Umbilical cord (tissue), 2 donors: Measurements from ENCODE around the gene HBEGF. TPM values are rescaled to one million over a fixed set of nuclear protein-coding genes. Genes with fewer than 3 reads are reported as not detected.

Experiments
- DNase-seq: peaks from one replicate; pipeline ENCODE4 v3.0.0-alpha.2; 2015; ENCODE audit warnings: low spot score
- total RNA-seq: library from RNA; depleted of rRNA; stranded (reverse); fragments of >200 nt; gene quantifications from one replicate; pipeline ENCODE4 v1.2.3, GENCODE V29; 2014; ENCODE audit warnings: low replicate concordance; ENCODE audit not compliant: insufficient read depth

HBEGF gene
- total RNA-seq, 1 donor from 2014 or later: 30.8 TPM

GRCh38 chr5:140337880-140338279, 8.5 kb downstream of the HBEGF start:
- DNase-seq: no peak

GRCh38 chr5:140336388-140336787, 10.0 kb downstream of the HBEGF start:
- peak; percentile 64 for DNase-seq

- no peak for DNase-seq
Observed at GRCh38 chr5:140331638-140332037, 14.8 kb downstream of the HBEGF start.

GRCh38 chr5:140329739-140330481, 16.5 kb downstream of the HBEGF start:
- no peak for DNase-seq

GRCh38 chr5:140328036-140328764, 18.2 kb downstream of the HBEGF start:
- DNase-seq: no peak

GRCh38 chr5:140327589-140327988, 18.8 kb downstream of the HBEGF start:
- DNase-seq: peak; percentile 27

GRCh38 chr5:140325486-140325885, 20.9 kb downstream of the HBEGF start:
- no peak for DNase-seq

GRCh38 chr5:140324617-140325241, 21.7 kb downstream of the HBEGF start:
- no peak for DNase-seq

GRCh38 chr5:140324041-140324600, 22.3 kb downstream of the HBEGF start:
- DNase-seq: no peak

- DNase-seq: peak; percentile 65
Observed at GRCh38 chr5:140322751-140323731, 23.4 kb downstream of the HBEGF start.

GRCh38 chr5:140321796-140322195, 24.6 kb downstream of the HBEGF start:
- DNase-seq: peak; percentile 55

- DNase-seq: no peak
Observed at GRCh38 chr5:140319833-140320232, 26.6 kb downstream of the HBEGF start.

GRCh38 chr5:140318792-140319191, 27.6 kb downstream of the HBEGF start:
- no peak for DNase-seq

GRCh38 chr5:140317859-140318258, 28.5 kb downstream of the HBEGF start:
- no peak for DNase-seq

- DNase-seq: no peak
Observed at GRCh38 chr5:140312791-140313189, 33.6 kb downstream of the HBEGF start.

- DNase-seq: no peak
Observed at GRCh38 chr5:140312067-140312790, 34.2 kb downstream of the HBEGF start.

- DNase-seq: peak; percentile 89
Observed at GRCh38 chr5:140311011-140311467, 35.4 kb downstream of the HBEGF start.

- no peak for DNase-seq
Observed at GRCh38 chr5:140310434-140310833, 36.0 kb downstream of the HBEGF start.

- DNase-seq: no peak
Observed at GRCh38 chr5:140309706-140310249, 36.6 kb downstream of the HBEGF start.

GRCh38 chr5:140305471-140305870, 40.9 kb downstream of the HBEGF start:
- DNase-seq: no peak
